GM19395 (cell line): ENCODE data around the gene PROSER3.
A peak's percentile ranks its signal among the peaks of the same experiment; 100 is the strongest.
"Not testable (repeated sequence)": the region's sequence is repeated elsewhere in the genome, so short reads cannot be mapped to it uniquely, and the experiment has no call there.

Source experiments
- ATAC-seq: cut with Tn5 transposase; IDR thresholded peaks from one replicate; pipeline ENCODE4 v1.9.1; 2021; ENCODE audit warnings: mild to moderate bottlenecking, moderate library complexity; ENCODE audit not compliant: unreplicated experiment

Gene PROSER3

GRCh38 chr19:35753634-35754369 is 4.2 kb upstream of the PROSER3 start:
- no peak for ATAC-seq

DNA sequence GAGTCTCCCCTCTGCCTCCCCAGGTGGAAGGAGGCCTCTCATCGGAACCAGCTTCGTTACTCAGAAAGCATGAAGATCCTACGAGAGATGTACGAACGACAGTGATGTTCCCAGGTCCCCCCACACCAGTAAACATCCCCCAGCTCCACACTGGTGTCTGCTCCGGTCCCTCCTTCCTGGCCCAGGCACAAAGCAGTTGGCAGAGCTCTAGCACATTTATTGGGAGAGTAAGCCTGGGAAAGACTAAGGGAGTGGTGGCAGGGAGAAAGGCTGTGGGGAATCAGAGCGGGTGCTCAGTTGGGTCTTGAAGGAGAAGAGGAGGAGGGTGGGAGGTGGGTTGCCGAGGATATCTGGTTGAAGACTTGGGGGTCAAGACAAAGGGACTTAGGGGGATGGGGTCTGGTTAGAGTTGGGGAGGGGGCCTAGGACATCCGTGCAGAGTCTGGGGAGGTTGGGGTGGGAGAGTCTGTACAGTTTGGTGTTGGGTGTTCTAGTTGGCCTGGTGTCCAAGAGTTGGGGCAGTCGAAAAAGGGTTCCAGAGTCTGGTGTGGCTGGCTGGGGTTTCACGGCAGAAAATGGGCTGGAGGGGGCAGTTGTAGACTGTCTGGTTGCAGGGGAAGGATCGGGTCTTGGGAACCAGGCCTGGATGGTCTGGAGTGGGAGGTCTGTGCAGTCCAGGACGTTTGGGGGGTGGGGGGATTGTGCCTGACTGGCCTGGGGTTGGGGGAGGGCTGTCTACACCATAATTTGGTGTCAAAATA is 3.4 kb upstream of the PROSER3 start:
- no peak for ATAC-seq

DNA sequence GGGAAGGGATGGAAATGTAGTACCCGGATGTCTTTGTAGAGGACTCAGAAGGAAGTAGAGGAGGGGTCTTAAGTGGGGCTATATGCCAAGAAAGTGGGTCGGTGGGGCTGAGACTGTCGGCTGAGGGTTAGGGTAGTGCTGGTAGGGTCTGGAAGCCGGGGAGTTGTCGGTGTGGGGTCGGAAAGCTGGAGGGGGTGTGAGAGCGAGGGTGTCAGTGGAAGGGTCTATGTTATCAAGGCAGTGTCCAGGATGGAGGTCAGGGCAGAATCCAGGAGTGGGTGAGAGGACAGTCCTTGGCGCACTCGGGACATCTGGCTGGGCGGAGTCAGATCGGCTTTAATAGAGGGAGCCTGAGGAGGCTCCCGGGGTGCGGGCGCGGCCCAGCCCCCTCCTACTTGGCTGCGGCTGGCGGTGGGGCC is 2.8 kb upstream of the PROSER3 start:
- ATAC-seq = no peak

- no peak for ATAC-seq
These were observed 2.2 kb upstream of the PROSER3 start for GRCh38 chr19:35755550-35756376.

DNA sequence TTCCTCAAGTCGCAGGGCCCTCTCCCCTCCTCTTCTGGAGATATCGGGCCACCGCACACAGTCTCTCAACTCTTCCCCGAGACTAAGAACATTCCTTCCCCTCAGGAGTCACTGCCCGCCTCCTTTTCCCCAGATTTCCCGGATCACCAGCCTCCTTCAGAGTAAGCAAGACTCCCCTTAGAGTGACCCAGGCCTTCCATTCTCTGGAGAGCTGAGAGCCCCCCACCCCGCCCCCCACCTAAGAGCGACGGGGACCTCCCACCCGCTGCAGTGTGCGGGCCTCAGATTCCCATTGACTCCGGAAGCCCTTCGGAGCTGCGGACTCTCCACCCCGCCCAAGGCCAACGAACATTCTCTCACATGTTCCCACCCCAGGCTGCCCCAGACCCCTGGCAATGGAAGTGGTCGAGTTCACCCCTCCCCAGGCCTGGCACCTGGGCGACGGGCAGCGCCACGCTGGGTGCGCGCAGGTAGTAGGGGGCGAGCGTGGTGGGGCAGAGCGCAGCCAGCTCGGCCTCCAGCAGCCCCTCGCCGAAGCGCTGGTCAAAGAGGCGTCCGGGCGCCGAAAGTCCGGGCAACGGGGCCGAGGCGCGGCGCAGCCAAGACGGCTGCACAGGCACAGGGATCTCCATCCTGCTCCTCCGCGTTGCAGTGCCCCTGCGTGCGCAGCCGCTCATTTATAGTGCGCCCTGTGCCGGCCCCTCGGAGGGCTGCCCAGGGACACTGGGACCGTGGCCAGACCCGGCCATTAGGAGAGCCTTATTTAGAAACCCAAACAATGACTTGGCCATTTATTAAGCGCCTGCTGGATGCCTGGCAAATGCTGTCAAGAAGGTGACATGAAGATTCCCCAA is 1.4 kb upstream of the PROSER3 start, which contains the start of gene HSPB6:
HSPB6 (minus strand) TSS at position 653 of the 854 bp plus-strand sequence; CDS start at position 632, 21 bp downstream.
- no peak for ATAC-seq

DNA sequence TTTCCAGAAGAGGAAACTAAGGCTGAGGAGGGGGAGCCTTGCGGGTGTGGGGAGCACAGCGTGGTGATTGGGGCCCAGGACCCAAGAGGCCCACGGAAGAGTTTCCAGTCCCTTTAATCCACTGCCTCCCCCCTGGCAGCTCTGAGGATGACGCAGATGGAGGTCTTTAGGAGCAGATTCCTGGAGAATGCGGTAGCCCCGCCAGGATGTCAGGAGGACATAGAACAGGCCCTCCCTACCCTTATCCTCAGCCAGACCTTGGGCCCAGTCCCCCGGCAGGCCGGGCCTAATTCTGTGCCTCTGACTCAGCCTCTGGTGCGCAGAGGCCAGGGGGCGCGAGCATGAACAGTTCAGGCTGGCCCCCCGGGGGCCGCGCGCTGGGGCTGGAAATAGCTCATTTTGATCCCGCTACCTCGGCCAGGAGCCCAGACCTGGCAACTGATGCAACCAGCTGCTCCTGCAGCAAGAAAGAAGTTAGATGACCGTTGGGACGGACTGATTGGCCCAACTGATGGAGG is 686 bp upstream of the PROSER3 start:
- peak; percentile 10 for ATAC-seq

- no peak for ATAC-seq
These were observed 1.7 kb downstream of the PROSER3 start for GRCh38 chr19:35759697-35760096.

GRCh38 chr19:35760711-35761349 is 2.9 kb downstream of the PROSER3 start:
- no peak for ATAC-seq

DNA sequence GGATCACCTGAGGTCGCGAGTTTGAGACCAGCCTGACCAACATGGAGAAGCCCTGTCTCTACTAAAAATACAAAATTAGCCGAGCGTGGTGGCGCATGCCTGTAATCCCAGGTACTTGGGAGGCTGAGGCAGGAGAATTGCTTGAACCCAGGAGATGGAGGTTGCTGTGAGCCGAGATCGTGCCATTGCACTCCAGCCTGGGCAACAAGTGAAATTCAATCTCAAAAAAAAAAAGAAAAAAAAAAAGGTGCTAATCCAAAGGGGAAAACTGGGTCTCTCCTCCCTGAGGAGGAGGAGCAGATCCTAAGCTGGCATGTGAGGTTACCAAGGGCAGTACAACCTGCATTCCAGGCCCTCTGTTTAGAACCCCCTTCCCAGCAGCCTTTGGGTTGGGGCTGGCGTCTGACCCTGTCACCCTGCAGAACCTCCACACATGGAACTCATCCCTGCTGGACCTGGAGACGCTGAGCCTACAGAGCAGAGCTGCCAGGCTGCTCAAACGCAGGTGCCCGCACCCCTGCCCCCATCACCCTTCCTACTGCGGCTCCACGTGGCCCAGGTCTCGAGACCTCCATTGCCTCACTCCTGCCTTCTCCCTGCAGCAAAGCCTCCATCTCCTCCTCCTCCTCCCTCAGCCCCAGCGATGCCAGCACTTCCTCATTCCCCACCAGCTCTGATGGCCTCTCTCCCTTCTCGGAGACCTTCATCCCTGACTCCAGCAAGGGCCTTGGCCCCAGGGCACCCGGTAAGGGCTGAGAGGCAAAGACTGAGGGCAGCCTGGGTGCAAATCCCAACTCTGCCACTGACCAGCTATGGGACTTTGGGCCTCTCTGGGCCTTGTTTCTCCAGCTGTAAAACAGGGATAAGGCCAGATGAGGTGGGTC is 6.7 kb downstream of the PROSER3 start:
- no peak for ATAC-seq

DNA sequence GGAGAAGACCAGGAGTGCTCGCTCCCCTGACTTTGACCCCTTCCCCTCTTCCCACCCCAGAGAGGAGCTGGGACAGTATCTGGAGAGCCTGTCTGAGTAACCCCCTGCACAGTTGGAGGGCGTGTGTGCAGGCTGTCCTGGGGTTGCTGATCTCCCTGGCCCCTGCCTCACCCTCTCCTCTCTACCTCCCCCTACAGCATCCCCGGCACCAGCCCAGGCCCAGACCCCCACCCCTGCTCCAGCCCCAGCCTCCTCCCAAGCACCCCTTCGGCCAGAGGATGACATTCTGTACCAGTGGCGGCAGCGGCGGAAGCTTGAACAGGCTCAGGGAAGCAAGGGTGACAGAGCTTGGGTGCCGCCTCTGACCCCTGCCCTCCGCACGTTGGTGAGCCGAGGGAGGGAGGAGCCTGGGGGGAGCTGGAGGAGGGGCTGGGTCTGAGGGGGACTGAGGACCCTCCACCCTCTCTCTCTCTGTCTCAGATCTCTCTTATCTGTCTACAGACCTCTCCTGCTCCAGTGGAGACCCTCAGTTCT is 8.7 kb downstream of the PROSER3 start:
- no peak for ATAC-seq

GRCh38 chr19:35767288-35768081 is 9.5 kb downstream of the PROSER3 start:
- ATAC-seq = no peak

DNA sequence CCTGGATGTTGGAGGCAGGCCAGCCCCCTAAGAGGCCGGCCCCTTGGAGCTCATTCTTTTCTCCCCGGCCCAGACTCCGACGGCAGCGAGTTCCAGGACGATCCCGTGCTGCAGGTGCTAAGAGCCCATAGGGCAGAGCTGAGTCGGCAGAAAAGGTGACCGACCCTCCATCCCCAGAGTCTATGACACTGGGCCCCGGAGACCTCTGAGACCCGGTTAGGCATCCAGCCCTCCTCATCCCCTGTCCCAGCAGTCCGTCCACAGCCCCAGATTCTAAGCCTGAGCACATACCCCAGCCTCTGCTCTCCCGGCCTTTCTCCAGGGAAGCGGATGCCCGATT is 10.1 kb downstream of the PROSER3 start:
- no peak for ATAC-seq

DNA sequence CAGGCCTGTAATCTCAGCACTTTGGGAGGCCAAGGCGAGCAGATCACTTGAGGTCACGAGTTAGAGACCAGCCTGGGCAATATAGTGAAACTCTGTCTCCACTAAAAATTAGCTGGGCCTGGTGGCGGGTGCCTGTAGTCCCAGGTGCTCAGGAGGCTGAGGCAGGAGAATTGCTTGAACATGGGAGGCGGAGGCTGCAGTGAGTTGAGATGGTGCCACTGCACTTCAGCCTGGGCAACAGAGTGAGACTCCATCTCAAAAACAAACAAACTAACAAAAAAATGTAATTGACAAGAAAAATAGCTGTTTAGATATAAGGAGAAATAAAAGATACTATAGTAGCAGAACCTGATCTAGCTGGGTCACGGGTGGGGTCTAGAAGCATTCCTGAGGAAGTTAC is 14.4 kb downstream of the PROSER3 start:
- not testable (repeated sequence) for ATAC-seq

GRCh38 chr19:35773020-35773806 is 15.2 kb downstream of the PROSER3 start:
- no peak for ATAC-seq

DNA sequence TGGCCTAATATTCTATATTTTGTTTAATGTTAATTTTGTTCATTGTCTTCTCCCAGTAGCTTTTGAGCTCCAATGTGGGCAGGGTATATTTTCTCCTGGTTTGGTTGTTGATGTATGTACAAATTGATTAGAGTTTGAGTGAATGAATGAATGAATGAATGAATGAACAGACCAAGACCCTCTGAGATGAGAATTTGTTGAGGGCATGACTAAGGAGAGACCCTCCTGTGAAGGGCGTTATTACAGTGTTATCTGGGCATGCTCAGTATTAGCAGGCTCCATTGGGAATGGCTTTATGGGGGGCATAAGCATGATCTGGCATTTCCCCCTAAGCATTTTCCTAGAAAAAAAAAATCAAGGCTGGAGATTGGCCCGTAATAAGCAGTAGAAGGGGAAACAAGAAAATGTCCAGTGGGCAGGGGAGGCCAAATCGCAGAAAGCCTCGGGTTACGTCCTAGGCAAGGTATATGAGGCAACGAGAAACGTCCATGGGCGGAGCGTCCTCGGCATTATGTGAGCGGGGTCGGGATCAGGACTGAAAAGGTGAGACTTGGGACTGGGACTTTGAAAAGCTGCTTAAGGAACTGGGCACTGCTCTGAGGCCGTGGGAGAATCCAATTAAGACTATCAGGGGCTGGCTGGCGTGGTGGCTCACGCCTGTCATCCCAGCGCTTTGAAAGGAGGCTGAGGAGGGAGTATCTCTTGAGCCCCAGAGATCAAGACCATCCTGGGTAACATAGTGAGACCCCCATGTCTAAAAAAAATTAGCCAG is 16.5 kb downstream of the PROSER3 start:
- ATAC-seq = no peak

- no peak for ATAC-seq
These were observed 17.0 kb downstream of the PROSER3 start for GRCh38 chr19:35775046-35775297.
